ENCODE measurements around the gene TENM4. TPM values are rescaled to one million over a fixed set of nuclear protein-coding genes. Genes with fewer than 3 reads are reported as not detected.

TENM4 gene
- polyA plus RNA-seq, 2 of the 4 experiments (the other 2 are of a cell fraction) = 0.06 to 0.31 TPM

GRCh38 chr11:79241852-79242241 lies 199.0 kb downstream of the TENM4 start:
- WGBS (ENCODE audit: missing lambda C conversion rate) = 62% methylated on average over 7 of the region's 7 CpGs

GRCh38 chr11:79241205-79241851 lies 199.5 kb downstream of the TENM4 start:
- ChIA-PET CTCF (no interaction called here), POLR2A (no interaction called here)
- ATAC-seq (no peak), FAIRE-seq (no peak), DNase-seq (ENCODE audit: low read depth in 1 of 2, low spot score in 1 of 2) (no peak)
- Histone ChIP-seq H3K4me1 (peaks cover 28% of the 10 kb centered on the region), H3K9me3 (no peaks in the 10 kb centered on the region), H3K4me3 (no peak overlapping the region), H3K4me2 (no peak overlapping the region), H3K27ac (no peak overlapping the region)
- 79% methylated on average over 7 of the region's 7 CpGs for WGBS (ENCODE audit: missing lambda C conversion rate)
- TF ChIP-seq HEYL (CRISPR knock-in tag; IDR thresholded peaks at IDR 0.05) (no peak), EHMT2 (IDR thresholded peaks at IDR 0.05; ENCODE audit: low read depth) (no peak), TFCP2L1 (CRISPR knock-in tag; IDR thresholded peaks at IDR 0.05) (no peak)

More at GRCh38 chr11:79241852-79242241, 199.0 kb downstream of the TENM4 start:
- no peak overlapping the region for H3K27ac ChIP-seq
- TF ChIP-seq ZFP36 (IDR thresholded peaks at IDR 0.05; ENCODE audit: borderline replicate concordance, partially characterized antibody) (no peak), NFE2L2 (conservative IDR thresholded peaks at IDR 0.05; ENCODE audit: low read length) (no peak), HDAC2 (IDR thresholded peaks at IDR 0.05) (no peak), GATA3 (IDR thresholded peaks at IDR 0.05; ENCODE audit: borderline replicate concordance) (no peak), RNF2 (IDR thresholded peaks at IDR 0.05; ENCODE audit: borderline replicate concordance, low read depth) (no peak), BCL3 (IDR thresholded peaks at IDR 0.05) (no peak), MAZ (IDR thresholded peaks at IDR 0.05; ENCODE audit: borderline replicate concordance, low read depth, low read length) (no peak), EP300 (IDR thresholded peaks at IDR 0.05) (no peak), HOXB5 (CRISPR knock-in tag; IDR thresholded peaks at IDR 0.05) (no peak), REST (IDR thresholded peaks at IDR 0.05) (no peak), BHLHE40 (IDR thresholded peaks at IDR 0.05; ENCODE audit: low read depth, low read length) (no peak), ZC3H11A (IDR thresholded peaks at IDR 0.05) (no peak)
- ChIA-PET POLR2A (no interaction called here), CTCF (no interaction called here)
- no peaks in the 10 kb centered on the region for H3K9me3 ChIP-seq
- ATAC-seq = no peak
- no peak for DNase-seq (ENCODE audit: low read depth in 1 of 2, low spot score in 1 of 2)
- H3K4me3 ChIP-seq = no peak overlapping the region
- peaks cover 28% of the 10 kb centered on the region for H3K4me1 ChIP-seq
- FAIRE-seq = no peak
- H3K4me2 ChIP-seq = no peak overlapping the region

- CTCF ChIA-PET = no interaction called here
- H3K9me3 ChIP-seq = no peaks in the 10 kb centered on the region
- ATAC-seq = no peak
- 71% methylated on average over 6 of the region's 6 CpGs for WGBS (ENCODE audit: missing lambda C conversion rate)
- H3K27ac ChIP-seq = no peak overlapping the region
- no peak overlapping the region for H3K4me2 ChIP-seq
- no peak overlapping the region for H3K4me3 ChIP-seq
- no peak for FAIRE-seq
- DNase-seq (ENCODE audit: low read depth in 1 of 2, low spot score in 1 of 2) = no peak
- peaks cover under 1% of the 10 kb centered on the region; the same call in 2 of the 3 replicates for H3K4me1 ChIP-seq
- no peak for TF ChIP-seq EP300 (IDR thresholded peaks at IDR 0.05)
- no peak for TF ChIP-seq RAD21 (conservative IDR thresholded peaks at IDR 0.05 in 1 of 2, IDR thresholded peaks at IDR 0.05 in 1 of 2)
- no peak for TF ChIP-seq KDM1A (IDR thresholded peaks at IDR 0.05; ENCODE audit: low read depth)
- TF ChIP-seq E2F6 (IDR thresholded peaks at IDR 0.05; ENCODE audit: borderline replicate concordance, low read depth) = no peak
- TF ChIP-seq CBX2 (IDR thresholded peaks at IDR 0.05; ENCODE audit: borderline replicate concordance, low read depth) = no peak
- no peak for TF ChIP-seq RCOR1 (IDR thresholded peaks at IDR 0.05; ENCODE audit: low read depth, low read length)
- no peak for TF ChIP-seq RFX5 (IDR thresholded peaks at IDR 0.05)
- no peak for TF ChIP-seq TFCP2L1 (CRISPR knock-in tag; IDR thresholded peaks at IDR 0.05)
- TF ChIP-seq SREBF2 (IDR thresholded peaks at IDR 0.05) = no peak
- POLR2A ChIA-PET = no interaction called here
Measured at GRCh38 chr11:79237703-79238102, 203.1 kb downstream of the TENM4 start.
